H1 (cell line): ENCODE measurements around the gene ZFP91. TPM values are rescaled to one million over a fixed set of nuclear protein-coding genes. Genes with fewer than 3 reads are reported as not detected.

Experiments used
- NANOG ChIP-seq: IDR thresholded peaks from 2 replicates; pipeline ENCODE4 v1.6.1; 2011; ENCODE audit warnings: low read length, low read depth, mild to moderate bottlenecking, inconsistent platforms; ENCODE audit not compliant: insufficient read depth, poor library complexity, severe bottlenecking
- POLR2AphosphoS5 ChIP-seq: IDR thresholded peaks from 2 replicates; pipeline ENCODE4 v1.6.1; 2011; ENCODE audit warnings: low read depth, low read length
- SIN3A ChIP-seq, 2 experiments: IDR thresholded peaks in 1 of 2; conservative IDR thresholded peaks in 1 of 2; 2 replicates each; pipeline ENCODE4 v1.6.1; 2011 to 2012; ENCODE audit warnings: low read length in 2 of 2, improper control_type of control experiment in 1 of 2, low read depth in 1 of 2, mild to moderate bottlenecking in 1 of 2
- polyA plus RNA-seq, 7 experiments: library from polyadenylated mRNA; depleted of rRNA in 3 of 7; stranded (reverse) in 5 of 7; unstranded in 2 of 7; fragments of >200 nt in 5 of 7; fragments of 200-250 nt in 2 of 7; gene quantifications; 1 replicate in 5 of 7; 2 replicates in 1 of 7; 4 replicates in 1 of 7; pipeline versions ENCODE4 v1.2.1 to v1.2.3, GENCODE V29; 2011 to 2013; ENCODE audit warnings: missing spikeins in 2 of 7, mixed read lengths in 2 of 7
- total RNA-seq: library from RNA; stranded (reverse); fragmentation: NEBNext Ultra II Directional; extraction: Animal tissue kit (Norgen Biotek cat#: 25700); gene quantifications from 2 replicates; pipeline ENCODE4 v1.2.1, GENCODE V29; 2021
- TF ChIP-seq, protein P1 (sequence below): IDR thresholded peaks from 2 replicates; pipeline ENCODE4 v1.6.1; 2011; ENCODE audit warnings: low read depth, mild to moderate bottlenecking, low read length; ENCODE audit not compliant: insufficient read depth

Gene ZFP91
- total and polyA plus RNA-seq, 2 of the 8 experiments (the other 6 are each of a cell fraction or from before 2014, with no cell fraction given), result 10.7 to 29.0 TPM

DNA sequence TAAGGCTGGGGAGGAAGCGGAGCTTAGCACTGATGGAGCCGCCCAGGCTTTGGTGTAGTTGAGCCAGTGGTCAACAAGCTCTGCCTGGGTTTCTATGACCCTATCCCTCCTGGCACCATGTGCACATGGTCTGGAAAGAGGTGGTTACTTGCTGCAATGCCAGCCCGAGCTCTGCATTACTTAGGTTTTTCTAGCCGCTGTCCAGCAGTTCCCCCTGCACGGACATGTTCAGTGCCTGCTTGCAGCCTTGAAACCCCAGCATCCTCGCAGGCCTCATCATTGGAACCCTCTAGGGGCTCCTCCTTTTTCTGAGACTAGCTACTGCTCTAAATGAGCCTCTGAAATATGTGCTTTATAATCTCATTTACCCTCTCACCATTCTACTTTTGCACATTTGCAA, 60.2 kb downstream of the ZFP91 start (continued):
- TF ChIP-seq NANOG, result no peak
- TF ChIP-seq POLR2AphosphoS5, result no peak
- TF ChIP-seq, protein P1, sequence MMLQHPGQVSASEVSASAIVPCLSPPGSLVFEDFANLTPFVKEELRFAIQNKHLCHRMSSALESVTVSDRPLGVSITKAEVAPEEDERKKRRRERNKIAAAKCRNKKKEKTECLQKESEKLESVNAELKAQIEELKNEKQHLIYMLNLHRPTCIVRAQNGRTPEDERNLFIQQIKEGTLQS, result no peak
- TF ChIP-seq SIN3A (conservative IDR thresholded peaks at IDR 0.05 in 1 of 2, IDR thresholded peaks at IDR 0.05 in 1 of 2; ENCODE audit: low read depth in 1 of 2, low read length in 2 of 2), result no peak
